HepG2 (cell line): ENCODE measurements around the gene TIAM2. TPM values are rescaled to one million over a fixed set of nuclear protein-coding genes. Genes with fewer than 3 reads are reported as not detected.

Source experiments
- ATAC-seq: fragments of 200-7000 bp; cut with Tn5 transposase; 3 replicates; pipeline ENCODE4 v1.9.1; 2020; ENCODE audit warnings: mild to moderate bottlenecking, moderate library complexity
- BruUV-seq: library from RNA; stranded (reverse); fragments of 400-500 nt; replicated peaks from 2 replicates; lab custom pipeline; 2021; lab: Mats Ljungman, UMichigan
- CTCF ChIA-PET: fragments of 300-600 bp; formaldehyde crosslinking; extraction: SDS; loops from one replicate; lab custom pipeline; 2021; ENCODE audit warnings: low total read pairs, inconsistent platforms, low intra/inter-chr PET ratio; lab: Yijun Ruan, JAX
- POLR2A ChIA-PET: fragments of 350-600 bp; sonication (Branson Sonifier 250); formaldehyde crosslinking; loops from one replicate; lab custom pipeline; 2020; ENCODE audit warnings: antibody characterized with exemption, inconsistent platforms; lab: Yijun Ruan, JAX
- DNase-seq: peaks from one replicate; pipeline ENCODE4 v3.0.0-alpha.2; 2015; ENCODE audit warnings: low spot score
- FAIRE-seq: peaks from 3 replicates; lab custom pipeline; 2011; peaks lifted over from hg19 to GRCh38; lab: Jason Lieb, UNC
- H2AFZ ChIP-seq: one replicate; pipeline ENCODE4 v1.6.1; 2011; ENCODE audit warnings: low read length, inconsistent platforms
- H3K27ac ChIP-seq: fragments of 300-600 bp; 3 replicates; pipeline ENCODE4 v1.8.0; 2011; ENCODE audit warnings: mixed run types, mild to moderate bottlenecking, mixed read lengths, low read length, inconsistent platforms; ENCODE audit not compliant: insufficient read depth; ENCODE audit errors: extremely low read length
- H3K27me3 ChIP-seq, 2 experiments: fragments of 200-600 bp in 1 of 2; 2 replicates in 1 of 2; 3 replicates in 1 of 2; pipeline versions ENCODE4 v1.6.0 to v1.8.0; 2011; ENCODE audit warnings: low read length in 2 of 2, mild to moderate bottlenecking in 2 of 2, moderate library complexity in 2 of 2, inconsistent platforms in 1 of 2; ENCODE audit not compliant: insufficient read depth in 2 of 2, control insufficient read depth in 1 of 2
- H3K36me3 ChIP-seq, 2 experiments: fragments of 200-600 bp in 1 of 2; replicated peaks in 1 of 2; 2 replicates in 1 of 2; 3 replicates in 1 of 2; pipeline versions ENCODE4 v1.5.1 to v1.8.0; 2011; ENCODE audit warnings: low read length in 2 of 2, inconsistent platforms in 1 of 2; ENCODE audit not compliant: insufficient read depth in 2 of 2, control insufficient read depth in 1 of 2
- H3K4me1 ChIP-seq: 2 replicates; pipeline ENCODE4 v1.5.1; 2012; ENCODE audit warnings: low read length, inconsistent platforms; ENCODE audit not compliant: insufficient read depth
- H3K4me2 ChIP-seq: 2 replicates; pipeline ENCODE4 v1.6.0; 2011; ENCODE audit warnings: low read depth, low read length, inconsistent platforms
- H3K4me3 ChIP-seq, 3 experiments: fragments of 200-600 bp in 1 of 3; sonication (generic), shearing (Covaris generic) in 1 of 3; replicated peaks in 1 of 3; 2 replicates each; pipeline ENCODE4 v1.5.1; 2011 to 2016; ENCODE audit warnings: low read length in 3 of 3, inconsistent platforms in 2 of 3, low read depth in 2 of 3, mild to moderate bottlenecking in 2 of 3, control low read depth in 1 of 3, mixed read lengths in 1 of 3; ENCODE audit not compliant: insufficient read depth in 1 of 3
- H3K79me2 ChIP-seq: one replicate; pipeline ENCODE4 v1.6.1; 2011; ENCODE audit warnings: low read length, inconsistent platforms; ENCODE audit not compliant: insufficient read depth
- H3K9ac ChIP-seq: 2 replicates; pipeline ENCODE4 v1.6.0; 2011; ENCODE audit warnings: mild to moderate bottlenecking, low read depth, low read length, inconsistent platforms; ENCODE audit not compliant: insufficient read depth
- H3K9me3 ChIP-seq: 2 replicates; pipeline ENCODE4 v1.5.1; 2012; ENCODE audit warnings: mild to moderate bottlenecking, low read length
- H4K20me1 ChIP-seq: 2 replicates; pipeline ENCODE4 v1.6.0; 2011; ENCODE audit warnings: inconsistent platforms, mild to moderate bottlenecking, low read length, moderate library complexity; ENCODE audit not compliant: insufficient read depth
- JARID2 ChIP-seq: sonication (generic); formaldehyde crosslinking; IDR thresholded peaks from 2 replicates; pipeline ENCODE4 v1.8.1; 2023; ENCODE audit warnings: missing genetic modification reagents, inconsistent platforms; ENCODE audit not compliant: insufficient replicate concordance
- NFE2L1 ChIP-seq: sonication (generic); formaldehyde crosslinking; IDR thresholded peaks from 2 replicates; pipeline ENCODE4 v1.4.0; 2020; ENCODE audit warnings: missing genetic modification reagents, mild to moderate bottlenecking, borderline replicate concordance
- RBM22 ChIP-seq: fragments of 200-400 bp; formaldehyde crosslinking; optimal IDR thresholded peaks from 2 replicates; pipeline ENCODE3; 2017; ENCODE audit warnings: mild to moderate bottlenecking, low read length, moderate library complexity
- SMARCE1 ChIP-seq: fragments of 450-650 bp; IDR thresholded peaks from 2 replicates; pipeline ENCODE4 v1.6.1; 2017; ENCODE audit warnings: borderline replicate concordance
- ZBTB38 ChIP-seq: sonication (generic); formaldehyde crosslinking; IDR thresholded peaks from 2 replicates; pipeline ENCODE4 v1.5.1; 2020; ENCODE audit warnings: mild to moderate bottlenecking, missing genetic modification reagents
- ZNF33B ChIP-seq: sonication (generic); formaldehyde crosslinking; IDR thresholded peaks from 2 replicates; pipeline ENCODE4 v1.5.1; 2020; ENCODE audit warnings: mild to moderate bottlenecking, missing genetic modification reagents
- ZNF766 ChIP-seq: sonication (generic); formaldehyde crosslinking; IDR thresholded peaks from 2 replicates; pipeline ENCODE4 v1.5.0; 2020; ENCODE audit warnings: missing genetic modification reagents, borderline replicate concordance
- WGBS: methylation state at CpG from one replicate; pipeline ENCODE4 v1.1.6; 2017; ENCODE audit warnings: low lambda C conversion rate; 5-methylcytosine and 5-hydroxymethylcytosine counted together
- in situ Hi-C: cut with HindIII; loops from 2 replicates; pipeline ENCODE4 v1.10.0; 2017; ENCODE audit warnings: low pct_unique_long_range_greater_than_20kb; ENCODE audit not compliant: extremely low pct_ligation_motif_present
- intact Hi-C: fragments of 100-400 bp; cut with micrococcal nuclease; formaldehyde crosslinking; loops from one replicate; pipeline ENCODE4 v1.10.0; 2022; ENCODE audit not compliant: unreplicated experiment
- polyA plus RNA-seq, 8 experiments: library from polyadenylated mRNA; depleted of rRNA in 3 of 8; stranded (reverse) in 7 of 8; unstranded in 1 of 8; fragments of >200 nt; fragmentation: Illumina TruSeq in 4 of 8; extraction: Trizol in 4 of 8; gene quantifications; 2 replicates each; pipeline versions ENCODE4 v1.2.1 to v1.2.3, GENCODE V29; 2011 to 2016; ENCODE audit warnings: low read depth in 4 of 8, missing spikeins in 1 of 8, mixed read lengths in 1 of 8; ENCODE audit not compliant: insufficient read depth in 1 of 8
- total RNA-seq, 5 experiments: library from RNA; depleted of rRNA; stranded (reverse); fragments of >200 nt; fragmentation: Illumina TruSeq; extraction: Trizol; gene quantifications; 2 replicates each; pipeline ENCODE4 v1.2.3, GENCODE V29; 2016; ENCODE audit warnings: low read depth in 1 of 5
- TF ChIP-seq, protein P1 (sequence below): IDR thresholded peaks from 2 replicates; pipeline ENCODE4 v1.6.1; 2012; ENCODE audit warnings: low read length, improper control_type of control experiment
- TF ChIP-seq, protein P2 (sequence below), 2 experiments: sonication (generic) in 1 of 2; formaldehyde crosslinking in 1 of 2; IDR thresholded peaks; 2 replicates each; pipeline versions ENCODE4 v1.6.1 to v1.9.0; 2014 to 2022; ENCODE audit warnings: antibody characterized with exemption in 1 of 2, borderline replicate concordance in 1 of 2, inconsistent platforms in 1 of 2, low read depth in 1 of 2, missing genetic modification reagents in 1 of 2
- TF ChIP-seq, protein P3 (sequence below): sonication (generic); formaldehyde crosslinking; IDR thresholded peaks from 2 replicates; pipeline ENCODE4 v1.4.0; 2020; ENCODE audit warnings: mild to moderate bottlenecking, missing genetic modification reagents, borderline replicate concordance
- TF ChIP-seq, protein P4 (sequence below): sonication (generic); formaldehyde crosslinking; IDR thresholded peaks from 2 replicates; pipeline ENCODE4 v1.4.0; 2020; ENCODE audit warnings: mild to moderate bottlenecking, missing genetic modification reagents

TIAM2 gene
- total and polyA plus RNA-seq, 2 of the 13 experiments (the other 11 are each of a cell fraction or from before 2014, with no cell fraction given) = 4.1 to 4.5 TPM

DNA sequence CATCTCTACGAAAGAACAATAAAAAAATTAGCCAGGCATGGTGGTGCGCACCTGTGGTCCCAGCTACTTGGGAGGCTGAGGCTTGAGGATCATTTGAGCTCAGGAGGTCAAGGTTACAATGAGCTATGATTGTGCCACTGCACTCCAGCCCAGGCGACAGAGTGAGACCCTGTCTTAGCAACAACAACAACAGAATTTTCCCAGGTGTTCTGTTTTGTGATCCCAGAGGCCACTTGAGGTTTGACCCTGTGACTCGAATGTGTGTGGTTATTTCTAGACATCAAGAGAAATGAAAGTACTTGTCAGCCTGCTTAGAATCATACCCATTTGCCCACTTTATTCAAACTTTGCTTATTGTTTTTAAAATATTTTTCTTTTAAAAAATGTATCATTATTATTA is 151.1 kb downstream of the TIAM2 start:
- no TSS peak for BruUV-seq
- no peak overlapping the region for H3K27ac ChIP-seq
- no peak overlapping the region for H3K9ac ChIP-seq
- H2AFZ ChIP-seq = no peak overlapping the region
- intact Hi-C loops (no loop called here), in situ Hi-C loops (no loop called here)
- POLR2A ChIA-PET = no interaction called here
- H3K4me3 ChIP-seq = no peak overlapping the region
- H4K20me1 ChIP-seq = no peaks in the 10 kb centered on the region
- ATAC-seq (no peak), FAIRE-seq (no peak), DNase-seq (no peak)
- H3K4me2 ChIP-seq = no peak overlapping the region
- no peaks in the 10 kb centered on the region for H3K9me3 ChIP-seq
- peaks cover 9% of the 10 kb centered on the region; the same call in 1 of the 2 replicates for H3K4me1 ChIP-seq
- no peaks in the 10 kb centered on the region for H3K36me3 ChIP-seq
- H3K27me3 ChIP-seq = no peaks in the 10 kb centered on the region
- CTCF ChIA-PET = no interaction called here
- H3K79me2 ChIP-seq = no peaks in the 10 kb centered on the region
- 74% methylated on average over 4 of the region's 4 CpGs for WGBS
- TF ChIP-seq, protein P1, sequence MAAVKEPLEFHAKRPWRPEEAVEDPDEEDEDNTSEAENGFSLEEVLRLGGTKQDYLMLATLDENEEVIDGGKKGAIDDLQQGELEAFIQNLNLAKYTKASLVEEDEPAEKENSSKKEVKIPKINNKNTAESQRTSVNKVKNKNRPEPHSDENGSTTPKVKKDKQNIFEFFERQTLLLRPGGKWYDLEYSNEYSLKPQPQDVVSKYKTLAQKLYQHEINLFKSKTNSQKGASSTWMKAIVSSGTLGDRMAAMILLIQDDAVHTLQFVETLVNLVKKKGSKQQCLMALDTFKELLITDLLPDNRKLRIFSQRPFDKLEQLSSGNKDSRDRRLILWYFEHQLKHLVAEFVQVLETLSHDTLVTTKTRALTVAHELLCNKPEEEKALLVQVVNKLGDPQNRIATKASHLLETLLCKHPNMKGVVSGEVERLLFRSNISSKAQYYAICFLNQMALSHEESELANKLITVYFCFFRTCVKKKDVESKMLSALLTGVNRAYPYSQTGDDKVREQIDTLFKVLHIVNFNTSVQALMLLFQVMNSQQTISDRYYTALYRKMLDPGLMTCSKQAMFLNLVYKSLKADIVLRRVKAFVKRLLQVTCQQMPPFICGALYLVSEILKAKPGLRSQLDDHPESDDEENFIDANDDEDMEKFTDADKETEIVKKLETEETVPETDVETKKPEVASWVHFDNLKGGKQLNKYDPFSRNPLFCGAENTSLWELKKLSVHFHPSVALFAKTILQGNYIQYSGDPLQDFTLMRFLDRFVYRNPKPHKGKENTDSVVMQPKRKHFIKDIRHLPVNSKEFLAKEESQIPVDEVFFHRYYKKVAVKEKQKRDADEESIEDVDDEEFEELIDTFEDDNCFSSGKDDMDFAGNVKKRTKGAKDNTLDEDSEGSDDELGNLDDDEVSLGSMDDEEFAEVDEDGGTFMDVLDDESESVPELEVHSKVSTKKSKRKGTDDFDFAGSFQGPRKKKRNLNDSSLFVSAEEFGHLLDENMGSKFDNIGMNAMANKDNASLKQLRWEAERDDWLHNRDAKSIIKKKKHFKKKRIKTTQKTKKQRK = no peak
- no peak for TF ChIP-seq JARID2 (CRISPR knock-in tag)
- TF ChIP-seq, protein P2, sequence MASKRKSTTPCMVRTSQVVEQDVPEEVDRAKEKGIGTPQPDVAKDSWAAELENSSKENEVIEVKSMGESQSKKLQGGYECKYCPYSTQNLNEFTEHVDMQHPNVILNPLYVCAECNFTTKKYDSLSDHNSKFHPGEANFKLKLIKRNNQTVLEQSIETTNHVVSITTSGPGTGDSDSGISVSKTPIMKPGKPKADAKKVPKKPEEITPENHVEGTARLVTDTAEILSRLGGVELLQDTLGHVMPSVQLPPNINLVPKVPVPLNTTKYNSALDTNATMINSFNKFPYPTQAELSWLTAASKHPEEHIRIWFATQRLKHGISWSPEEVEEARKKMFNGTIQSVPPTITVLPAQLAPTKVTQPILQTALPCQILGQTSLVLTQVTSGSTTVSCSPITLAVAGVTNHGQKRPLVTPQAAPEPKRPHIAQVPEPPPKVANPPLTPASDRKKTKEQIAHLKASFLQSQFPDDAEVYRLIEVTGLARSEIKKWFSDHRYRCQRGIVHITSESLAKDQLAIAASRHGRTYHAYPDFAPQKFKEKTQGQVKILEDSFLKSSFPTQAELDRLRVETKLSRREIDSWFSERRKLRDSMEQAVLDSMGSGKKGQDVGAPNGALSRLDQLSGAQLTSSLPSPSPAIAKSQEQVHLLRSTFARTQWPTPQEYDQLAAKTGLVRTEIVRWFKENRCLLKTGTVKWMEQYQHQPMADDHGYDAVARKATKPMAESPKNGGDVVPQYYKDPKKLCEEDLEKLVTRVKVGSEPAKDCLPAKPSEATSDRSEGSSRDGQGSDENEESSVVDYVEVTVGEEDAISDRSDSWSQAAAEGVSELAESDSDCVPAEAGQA (IDR thresholded peaks at IDR 0.05; ENCODE audit: low read depth) = no peak
- TF ChIP-seq, protein P2 (CRISPR knock-in tag; IDR thresholded peaks at IDR 0.05; ENCODE audit: borderline replicate concordance) = no peak
- no peak for TF ChIP-seq RBM22
- TF ChIP-seq, protein P3, sequence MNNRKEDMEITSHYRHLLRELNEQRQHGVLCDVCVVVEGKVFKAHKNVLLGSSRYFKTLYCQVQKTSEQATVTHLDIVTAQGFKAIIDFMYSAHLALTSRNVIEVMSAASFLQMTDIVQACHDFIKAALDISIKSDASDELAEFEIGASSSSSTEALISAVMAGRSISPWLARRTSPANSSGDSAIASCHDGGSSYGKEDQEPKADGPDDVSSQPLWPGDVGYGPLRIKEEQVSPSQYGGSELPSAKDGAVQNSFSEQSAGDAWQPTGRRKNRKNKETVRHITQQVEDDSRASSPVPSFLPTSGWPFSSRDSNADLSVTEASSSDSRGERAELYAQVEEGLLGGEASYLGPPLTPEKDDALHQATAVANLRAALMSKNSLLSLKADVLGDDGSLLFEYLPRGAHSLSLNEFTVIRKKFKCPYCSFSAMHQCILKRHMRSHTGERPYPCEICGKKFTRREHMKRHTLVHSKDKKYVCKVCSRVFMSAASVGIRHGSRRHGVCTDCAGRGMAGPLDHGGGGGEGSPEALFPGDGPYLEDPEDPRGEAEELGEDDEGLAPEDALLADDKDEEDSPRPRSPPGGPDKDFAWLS (CRISPR knock-in tag) = no peak
- no peak for TF ChIP-seq SMARCE1
- no peak for TF ChIP-seq NFE2L1 (CRISPR knock-in tag)
- no peak for TF ChIP-seq ZNF766 (CRISPR knock-in tag)
- TF ChIP-seq ZBTB38 (CRISPR knock-in tag) = no peak
- TF ChIP-seq ZNF33B (CRISPR knock-in tag) = no peak
- TF ChIP-seq, protein P4, sequence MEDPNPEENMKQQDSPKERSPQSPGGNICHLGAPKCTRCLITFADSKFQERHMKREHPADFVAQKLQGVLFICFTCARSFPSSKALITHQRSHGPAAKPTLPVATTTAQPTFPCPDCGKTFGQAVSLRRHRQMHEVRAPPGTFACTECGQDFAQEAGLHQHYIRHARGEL (CRISPR knock-in tag) = no peak
